ENCODE data around the gene ALB.

DNA sequence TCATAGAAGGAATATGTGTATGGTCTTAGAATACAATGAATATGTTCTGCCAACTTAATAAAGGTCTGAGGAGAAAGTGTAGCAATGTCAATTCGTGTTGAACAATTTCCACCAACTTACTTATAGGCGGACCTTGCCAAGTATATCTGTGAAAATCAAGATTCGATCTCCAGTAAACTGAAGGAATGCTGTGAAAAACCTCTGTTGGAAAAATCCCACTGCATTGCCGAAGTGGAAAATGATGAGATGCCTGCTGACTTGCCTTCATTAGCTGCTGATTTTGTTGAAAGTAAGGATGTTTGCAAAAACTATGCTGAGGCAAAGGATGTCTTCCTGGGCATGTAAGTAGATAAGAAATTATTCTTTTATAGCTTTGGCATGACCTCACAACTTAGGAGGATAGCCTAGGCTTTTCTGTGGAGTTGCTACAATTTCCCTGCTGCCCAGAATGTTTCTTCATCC, 9.2 kb downstream of the ALB start:
- TF ChIP-seq POLR2A (IDR thresholded peaks at IDR 0.05; ENCODE audit: low read depth, low read length): no peak
- TF ChIP-seq TAF1 (IDR thresholded peaks at IDR 0.05; ENCODE audit: borderline replicate concordance, low read depth, low read length): no peak
- no peak for TF ChIP-seq POLR2AphosphoS5 (IDR thresholded peaks at IDR 0.05; ENCODE audit: low read depth, low read length)
